Heart left ventricle (tissue), 16 donors: ENCODE measurements around the gene WRAP73. TPM values are rescaled to one million over a fixed set of nuclear protein-coding genes. Genes with fewer than 3 reads are reported as not detected.
A peak's percentile ranks its signal among the peaks of the same experiment; 100 is the strongest.

Experiments
- ATAC-seq, 4 donors: fragments of 200-7000 bp; cut with Tn5 transposase; one replicate each; pipeline ENCODE4 v1.9.1; 2020 to 2022; ENCODE audit warnings: moderate library complexity in 4 of 4, mild to moderate bottlenecking in 3 of 4, moderate number of reproducible peaks in 1 of 4
- DNase-seq, 5 donors: peaks; one replicate each; pipeline ENCODE4 v3.0.0-alpha.2; 2020
- H3K27ac ChIP-seq, 12 donors: fragments of 200-600 bp; sonication (generic) in 4 of 12; one replicate each; pipeline versions ENCODE4 v1.5.0 to v1.8.0; 2016 to 2022; ENCODE audit warnings: mild to moderate bottlenecking in 2 of 12
- H3K27me3 ChIP-seq, 9 donors: fragments of 200-600 bp; sonication (generic) in 2 of 9; one replicate each; pipeline versions ENCODE4 v1.5.1 to v1.8.0; 2016 to 2022; ENCODE audit warnings: mild to moderate bottlenecking in 3 of 9
- H3K36me3 ChIP-seq, 9 donors: fragments of 200-600 bp; sonication (generic) in 2 of 9; one replicate each; pipeline versions ENCODE4 v1.5.0 to v1.8.0; 2018 to 2022; ENCODE audit warnings: mild to moderate bottlenecking in 2 of 9
- H3K4me1 ChIP-seq, 12 donors: fragments of 200-600 bp; sonication (generic) in 4 of 12; one replicate each; pipeline versions ENCODE4 v1.5.0 to v1.8.0; 2016 to 2022; ENCODE audit warnings: mild to moderate bottlenecking in 3 of 12
- H3K4me3 ChIP-seq, 12 donors: fragments of 200-600 bp; sonication (generic) in 4 of 12; one replicate each; pipeline versions ENCODE4 v1.5.0 to v1.8.0; 2017 to 2022; ENCODE audit warnings: mild to moderate bottlenecking in 9 of 12, moderate library complexity in 4 of 12
- H3K9me3 ChIP-seq, 12 donors: fragments of 200-600 bp; sonication (generic) in 4 of 12; one replicate each; pipeline versions ENCODE4 v1.5.0 to v1.8.0; 2016 to 2022; ENCODE audit warnings: mild to moderate bottlenecking in 1 of 12
- POLR2A ChIP-seq, 2 donors: fragments of 450-650 bp; IDR thresholded peaks; one replicate each; pipeline ENCODE4 v1.6.1; 2017; ENCODE audit warnings: antibody characterized with exemption in 2 of 2, mild to moderate bottlenecking in 2 of 2, moderate library complexity in 2 of 2
- WGBS, 4 donors: extraction: QIAGEN DNeasy Blood & Tissue Kit in 2 of 4; methylation state at CpG; one replicate each; pipeline versions ENCODE4 v1.1.5 to v1.1.7; 2013 to 2018; 5-methylcytosine and 5-hydroxymethylcytosine counted together
- intact Hi-C, 10 donors: fragments of 100-400 bp; cut with DNase I; formaldehyde crosslinking; loops; one replicate each; pipeline versions ENCODE4 v1.11.1 to v1.14.2; 2022
- polyA plus RNA-seq, 2 donors: library from polyadenylated mRNA; stranded (reverse); fragments of 200-250 nt; gene quantifications; one replicate each; pipeline ENCODE4 v1.2.3, GENCODE V29; 2013
- total RNA-seq, 9 donors: library from RNA; depleted of rRNA in 2 of 9; stranded (reverse); fragments of >200 nt in 2 of 9; fragmentation: NEBNext Ultra II Directional in 3 of 9; extraction: Animal tissue kit (Norgen Biotek cat#: 25700) in 3 of 9; gene quantifications; one replicate each; pipeline versions ENCODE4 v1.1.0 to v1.2.4, GENCODE V29; 2016 to 2023
- TF ChIP-seq, protein P1 (sequence below), 12 donors: fragments of 200-600 bp; sonication (generic) in 4 of 12; IDR thresholded peaks; one replicate each; pipeline versions ENCODE4 v1.5.0 to v1.8.0; 2018 to 2022; ENCODE audit warnings: antibody characterized with exemption in 12 of 12, mild to moderate bottlenecking in 5 of 12
- donor health status: ischemic (EF 13 %, LVEDD 7.1; RV severe dilation, severe dysfunction).
- donor health status: healthy with polysubstance abuse.
- donor health status: DM: no; HTN: yes; CAD: no.
- donor health status: DM: no; HTN: no; CAD: no.
- donor health status: ischemic (EF 25% LVEDD 6.9; RV normal size, moderate dysfunction).
- donor health status: ischemic (EF 25% LVEDD 5.7; RV mildly dilated, moderate dysfunction).
- donor health status: healthy.
- donor health status: DM: yes; HTN: yes; CAD: no.
- donor health status: ischemic (EF 35%, LVEDD 5.7; RV mildly dilated, moderate dysfunction).
- donor health status: nonischemic (EF 11% LVEDD 7.7; RV severe dilation, severe dysfunction).
- donor health status: DM: yes; HTN: yes; CAD: no.
- donor health status: PGD.
- donor health status: ischemic (EF 29% LVEDD 5.4; RV normal size, mild dysfunction).
- donor health status: nonischemic (EF 23%, LVEDD 6.1; RV moderate dilation, normal function).

The WRAP73 gene
- total and polyA plus RNA-seq, 11 donors: 8.5 to 21.6 (median 11.3) TPM

DNA sequence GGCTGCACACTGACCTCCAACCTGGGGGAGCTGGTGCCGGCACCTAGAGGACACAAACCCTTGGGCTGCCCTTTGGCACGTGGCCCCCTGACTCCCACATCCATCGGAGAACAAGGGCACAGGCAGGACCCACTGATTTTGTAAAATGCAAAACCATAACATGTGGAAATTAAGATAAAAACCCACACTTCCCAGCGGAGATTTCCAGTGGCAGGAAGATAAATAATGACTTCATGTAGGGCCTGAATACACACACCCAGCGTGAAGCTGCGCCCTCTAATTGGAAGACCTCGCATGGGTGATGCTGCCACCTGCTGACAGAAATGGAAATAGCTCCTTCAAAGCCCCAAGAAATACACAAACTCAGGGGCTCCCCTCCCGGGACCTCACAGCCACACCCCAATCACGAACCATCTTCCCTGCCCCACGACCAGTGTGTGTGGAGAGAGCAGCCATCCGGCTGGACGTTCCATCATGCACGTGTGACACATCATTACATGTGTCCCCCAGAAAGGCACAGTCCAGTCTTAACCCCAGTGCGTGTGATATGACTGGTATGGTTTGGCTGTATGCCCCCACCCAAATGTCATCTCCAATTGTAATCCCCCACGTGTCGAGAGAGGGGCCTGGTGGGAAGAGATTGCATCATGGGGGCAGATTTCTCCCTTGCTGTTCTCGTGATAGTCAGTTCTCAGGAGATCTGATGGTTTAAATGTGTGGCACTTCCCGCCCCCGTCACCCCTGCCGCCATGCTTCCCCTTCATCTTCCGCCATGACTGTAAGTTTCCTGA is 30.8 kb downstream of the WRAP73 start:
- ATAC-seq (peak in 3 of 4 donors; percentile 75 to 81 (median 75)), DNase-seq (peak in 4 of 5 donors; percentile 65 to 74 (median 67))
- WGBS, 4 donors: 20 to 24% (median 21%) methylated on average over 20 to 21 of the region's 21 CpGs
- Histone ChIP-seq H3K9me3 (no peaks in the 10 kb centered on the region), H3K27ac (no peak overlapping the region), H3K36me3 (no peaks in the 10 kb centered on the region), H3K4me1 (peaks cover 0 to 30% (median 20%) of the 10 kb centered on the region in 12 donors), H3K4me3 (no peak overlapping the region), H3K27me3 (peaks cover 0 to 3% (median 0%) of the 10 kb centered on the region in 9 donors)
- intact Hi-C loops: loop anchor here (1.0 to 5.0 kb wide), 8 partner anchors 52 to 167 kb away; partner anchors contain the start of gene ARHGEF16 (in 3 of the 10)
- TF ChIP-seq, protein P1, sequence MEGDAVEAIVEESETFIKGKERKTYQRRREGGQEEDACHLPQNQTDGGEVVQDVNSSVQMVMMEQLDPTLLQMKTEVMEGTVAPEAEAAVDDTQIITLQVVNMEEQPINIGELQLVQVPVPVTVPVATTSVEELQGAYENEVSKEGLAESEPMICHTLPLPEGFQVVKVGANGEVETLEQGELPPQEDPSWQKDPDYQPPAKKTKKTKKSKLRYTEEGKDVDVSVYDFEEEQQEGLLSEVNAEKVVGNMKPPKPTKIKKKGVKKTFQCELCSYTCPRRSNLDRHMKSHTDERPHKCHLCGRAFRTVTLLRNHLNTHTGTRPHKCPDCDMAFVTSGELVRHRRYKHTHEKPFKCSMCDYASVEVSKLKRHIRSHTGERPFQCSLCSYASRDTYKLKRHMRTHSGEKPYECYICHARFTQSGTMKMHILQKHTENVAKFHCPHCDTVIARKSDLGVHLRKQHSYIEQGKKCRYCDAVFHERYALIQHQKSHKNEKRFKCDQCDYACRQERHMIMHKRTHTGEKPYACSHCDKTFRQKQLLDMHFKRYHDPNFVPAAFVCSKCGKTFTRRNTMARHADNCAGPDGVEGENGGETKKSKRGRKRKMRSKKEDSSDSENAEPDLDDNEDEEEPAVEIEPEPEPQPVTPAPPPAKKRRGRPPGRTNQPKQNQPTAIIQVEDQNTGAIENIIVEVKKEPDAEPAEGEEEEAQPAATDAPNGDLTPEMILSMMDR (IDR thresholded peaks at IDR 0.05): peak; percentile 78 to 91 (median 84)
- no peak for TF ChIP-seq POLR2A (IDR thresholded peaks at IDR 0.05)

DNA sequence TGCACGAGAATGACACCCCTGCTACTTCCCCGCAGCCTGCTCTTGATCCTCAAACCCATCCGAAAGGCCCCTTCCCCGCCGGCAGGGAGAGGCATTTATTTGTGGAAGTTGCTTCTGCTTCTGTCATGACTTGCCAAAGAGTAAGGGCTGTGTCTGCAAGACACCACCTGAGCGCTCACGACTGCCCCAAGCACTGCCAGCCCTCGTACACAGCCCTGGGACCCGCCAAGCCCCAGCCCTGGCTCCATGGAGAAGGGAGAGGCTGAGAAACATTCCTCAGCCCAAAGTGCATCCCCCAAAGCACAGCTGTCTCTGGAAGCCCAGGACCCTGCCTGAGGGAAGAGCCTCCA is 31.4 kb downstream of the WRAP73 start:
- H3K4me3 ChIP-seq: no peak overlapping the region
- H3K4me1 ChIP-seq: peaks cover 0 to 27% (median 14%) of the 10 kb centered on the region in 12 donors
- DNase-seq: no peak
- H3K9me3 ChIP-seq: no peaks in the 10 kb centered on the region
- ATAC-seq: no peak
- TF ChIP-seq POLR2A (IDR thresholded peaks at IDR 0.05): no peak
- TF ChIP-seq, protein P1 (IDR thresholded peaks at IDR 0.05): no peak
- H3K27ac ChIP-seq: no peak overlapping the region
- intact Hi-C loops: loop anchor here in 7 of 10 donors (1.0 to 5.0 kb wide), 6 partner anchors 51 to 166 kb away; partner anchors contain the start of gene ARHGEF16 (in 3 of the 7)
- no peaks in the 10 kb centered on the region for H3K36me3 ChIP-seq
- 80 to 84% (median 82%) methylated on average over 8 to 9 of the region's 9 CpGs for WGBS, 4 donors
- H3K27me3 ChIP-seq: peaks cover 0 to 3% (median 0%) of the 10 kb centered on the region in 9 donors

DNA sequence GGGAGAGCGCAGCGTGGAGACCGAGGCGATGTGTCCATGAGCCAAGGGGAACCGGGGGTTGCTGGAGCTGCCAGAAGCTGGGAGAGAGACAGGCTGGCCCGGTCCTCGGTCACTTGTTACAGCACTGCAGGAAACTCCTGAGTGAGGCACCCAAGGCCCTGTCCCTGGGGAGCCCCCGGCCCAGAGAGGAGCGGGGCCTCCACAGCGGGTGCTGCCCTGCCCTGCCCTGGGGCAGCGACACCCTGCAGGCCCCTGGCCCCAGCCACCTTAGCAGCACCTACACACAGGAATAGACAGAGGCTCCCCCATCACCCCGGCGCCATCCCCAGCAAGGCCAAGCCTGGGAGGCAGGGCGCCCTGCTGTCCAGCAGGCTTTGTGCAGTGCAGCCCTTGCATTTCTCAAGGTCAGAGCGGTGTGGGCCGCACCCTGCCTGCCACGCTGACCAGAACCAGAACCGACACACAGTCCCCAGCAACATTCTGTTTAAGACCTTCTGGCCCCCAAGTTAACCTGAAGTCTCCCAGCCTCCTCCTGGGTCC is 32.0 kb downstream of the WRAP73 start:
- H3K27me3 ChIP-seq: peaks cover 0 to 7% (median 0%) of the 10 kb centered on the region in 9 donors
- no peaks in the 10 kb centered on the region for H3K36me3 ChIP-seq
- 83 to 89% (median 83%) methylated on average over 14 to 18 of the region's 18 CpGs for WGBS, 4 donors
- no peak overlapping the region for H3K4me3 ChIP-seq
- ATAC-seq (peak in 1 of 4 donors; percentile 6), DNase-seq (no peak)
- H3K4me1 ChIP-seq: peaks cover 0 to 20% (median 8%) of the 10 kb centered on the region in 12 donors
- intact Hi-C loops: loop anchor here in 7 of 10 donors (1.0 to 5.0 kb wide), 6 partner anchors 51 to 166 kb away; partner anchors contain the start of gene ARHGEF16 (in 3 of the 7)
- H3K27ac ChIP-seq: no peak overlapping the region
- no peak for TF ChIP-seq POLR2A (IDR thresholded peaks at IDR 0.05)
- TF ChIP-seq, protein P1 (IDR thresholded peaks at IDR 0.05): no peak
- no peaks in the 10 kb centered on the region for H3K9me3 ChIP-seq

DNA sequence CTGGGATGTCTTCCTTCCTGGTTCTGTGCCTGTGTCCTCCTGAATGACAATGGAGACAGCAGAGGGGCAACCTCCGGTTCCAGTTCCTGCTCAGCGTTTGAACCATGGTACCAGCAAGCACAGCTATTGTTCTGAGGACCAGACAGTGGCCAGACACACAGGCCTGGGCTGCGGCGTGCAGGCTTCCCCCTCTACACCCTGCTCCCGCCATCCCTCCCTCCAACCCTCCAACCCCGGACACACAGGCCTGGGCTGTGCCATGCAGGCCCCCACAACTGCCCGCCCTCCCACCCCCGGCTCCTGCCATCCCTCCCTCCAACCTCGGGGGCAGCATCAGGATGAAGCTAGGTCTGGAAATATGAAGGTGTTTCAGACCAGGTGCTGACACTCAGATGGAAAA is 33.0 kb downstream of the WRAP73 start:
- WGBS, 4 donors: 69 to 73% (median 71%) methylated on average over 2 to 9 of the region's 9 CpGs

More for the DNA sequence above, 33.0 kb downstream of the WRAP73 start:
- no peak for DNase-seq
- TF ChIP-seq, protein P1 (IDR thresholded peaks at IDR 0.05): no peak
- TF ChIP-seq POLR2A (IDR thresholded peaks at IDR 0.05): no peak
- ATAC-seq: no peak
- Histone ChIP-seq H3K4me1 (peaks cover 0 to 14% (median 5%) of the 10 kb centered on the region in 12 donors), H3K36me3 (no peaks in the 10 kb centered on the region), H3K27me3 (peaks cover 0 to 13% (median 2%) of the 10 kb centered on the region in 9 donors), H3K4me3 (no peak overlapping the region), H3K9me3 (no peaks in the 10 kb centered on the region), H3K27ac (no peak overlapping the region)
- intact Hi-C loops: loop anchor here in 3 of 10 donors (5.0 kb wide), 1 partner anchor 165 kb away; the partner anchor contains the start of gene ARHGEF16 (in 3 of the 3)
